Measurements from ENCODE around the gene ERI3.

DNA sequence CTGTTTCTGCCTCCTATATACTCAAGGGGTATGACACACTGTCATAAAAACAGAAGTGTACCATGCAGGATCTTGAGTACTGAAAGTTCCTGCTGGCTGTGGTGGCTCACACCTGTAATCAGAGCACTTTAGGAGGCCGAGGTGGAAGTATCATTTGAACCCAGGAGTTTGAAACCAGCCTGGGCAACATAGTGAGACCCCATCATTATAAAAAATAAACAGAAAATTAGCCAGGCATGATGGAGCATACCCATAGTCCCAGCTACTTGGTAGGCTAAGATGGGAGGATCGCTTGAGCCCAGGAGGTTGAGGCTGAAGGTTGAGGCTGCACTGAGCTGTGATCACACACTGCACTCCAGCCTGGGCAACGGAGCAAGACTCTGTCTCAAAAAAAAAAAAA, 20.1 kb downstream of the ERI3 start:
- TF ChIP-seq, protein P1, sequence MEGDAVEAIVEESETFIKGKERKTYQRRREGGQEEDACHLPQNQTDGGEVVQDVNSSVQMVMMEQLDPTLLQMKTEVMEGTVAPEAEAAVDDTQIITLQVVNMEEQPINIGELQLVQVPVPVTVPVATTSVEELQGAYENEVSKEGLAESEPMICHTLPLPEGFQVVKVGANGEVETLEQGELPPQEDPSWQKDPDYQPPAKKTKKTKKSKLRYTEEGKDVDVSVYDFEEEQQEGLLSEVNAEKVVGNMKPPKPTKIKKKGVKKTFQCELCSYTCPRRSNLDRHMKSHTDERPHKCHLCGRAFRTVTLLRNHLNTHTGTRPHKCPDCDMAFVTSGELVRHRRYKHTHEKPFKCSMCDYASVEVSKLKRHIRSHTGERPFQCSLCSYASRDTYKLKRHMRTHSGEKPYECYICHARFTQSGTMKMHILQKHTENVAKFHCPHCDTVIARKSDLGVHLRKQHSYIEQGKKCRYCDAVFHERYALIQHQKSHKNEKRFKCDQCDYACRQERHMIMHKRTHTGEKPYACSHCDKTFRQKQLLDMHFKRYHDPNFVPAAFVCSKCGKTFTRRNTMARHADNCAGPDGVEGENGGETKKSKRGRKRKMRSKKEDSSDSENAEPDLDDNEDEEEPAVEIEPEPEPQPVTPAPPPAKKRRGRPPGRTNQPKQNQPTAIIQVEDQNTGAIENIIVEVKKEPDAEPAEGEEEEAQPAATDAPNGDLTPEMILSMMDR (IDR thresholded peaks at IDR 0.05) = no peak
- no peak for TF ChIP-seq POLR2A (IDR thresholded peaks at IDR 0.05)
